Adrenal gland (tissue), 12 donors: ENCODE data around the gene INMT. TPM values are rescaled to one million over a fixed set of nuclear protein-coding genes. Genes with fewer than 3 reads are reported as not detected.

ENCODE experiments used
- DNase-seq, 7 donors: peaks; one replicate each; pipeline ENCODE4 v3.0.0-alpha.2; 2019 to 2020
- H3K27ac ChIP-seq, 5 donors: fragments of 200-600 bp; sonication (generic) in 4 of 5; 1 replicate in 3 of 5; 2 replicates in 2 of 5; pipeline versions ENCODE4 v1.5.1 to v1.8.0; 2016 to 2020; ENCODE audit warnings: mild to moderate bottlenecking in 1 of 5
- H3K27me3 ChIP-seq: fragments of 200-600 bp; 2 replicates; pipeline ENCODE4 v1.8.0; 2021
- H3K36me3 ChIP-seq, 2 donors: fragments of 200-600 bp; replicated peaks in 1 of 2; 1 replicate in 1 of 2; 2 replicates in 1 of 2; pipeline versions ENCODE4 v1.5.1 to v1.8.0; 2018 to 2022
- H3K4me1 ChIP-seq, 2 donors: fragments of 200-600 bp; replicated peaks in 1 of 2; 1 replicate in 1 of 2; 2 replicates in 1 of 2; pipeline versions ENCODE4 v1.5.1 to v1.8.0; 2018 to 2021
- H3K4me3 ChIP-seq, 4 donors: fragments of 200-600 bp; sonication (generic) in 3 of 4; one replicate each; pipeline ENCODE4 v1.5.1; 2016 to 2018
- H3K9me3 ChIP-seq, 3 donors: fragments of 200-600 bp; sonication (generic) in 1 of 3; replicated peaks in 1 of 3; 1 replicate in 2 of 3; 2 replicates in 1 of 3; pipeline versions ENCODE4 v1.5.1 to v1.8.0; 2016 to 2021
- POLR2A ChIP-seq, 2 donors: fragments of 450-650 bp; IDR thresholded peaks; one replicate each; pipeline ENCODE4 v1.6.1; 2017; ENCODE audit warnings: antibody characterized with exemption in 2 of 2, mild to moderate bottlenecking in 2 of 2, moderate library complexity in 1 of 2
- WGBS, 4 donors: extraction: QIAGEN DNeasy Blood & Tissue Kit in 2 of 4; methylation state at CpG; one replicate each; pipeline versions ENCODE4 v1.1.5 to v1.1.7; 2013 to 2017; 5-methylcytosine and 5-hydroxymethylcytosine counted together
- intact Hi-C, 2 donors: fragments of 100-400 bp; cut with DNase I; formaldehyde crosslinking; loops; one replicate each; pipeline versions ENCODE4 v1.14.1 to v1.15.0; 2022 to 2023
- polyA plus RNA-seq, 3 donors: library from polyadenylated mRNA; stranded (reverse); fragments of 200-250 nt in 2 of 3; fragments of 350-450 nt in 1 of 3; fragmentation: Illumina TruSeq in 1 of 3; extraction: RNeasy Lipid Tissue Mini Kit (QIAGEN cat#74804) in 1 of 3; gene quantifications; one replicate each; pipeline ENCODE4 v1.2.3, GENCODE V29; 2013 to 2014
- total RNA-seq, 9 donors: library from RNA; depleted of rRNA in 4 of 9; stranded (reverse); fragments of >200 nt in 4 of 9; fragments of 120-200 nt in 1 of 9; fragmentation: NEBNext Ultra II Directional in 1 of 9; extraction: Animal tissue kit (Norgen Biotek cat#: 25700) in 1 of 9; gene quantifications; one replicate each; pipeline versions ENCODE4 v1.1.0 to v1.2.4, GENCODE V29; 2013 to 2023
- TF ChIP-seq, protein P1 (sequence below), 6 experiments: fragments of 450-650 bp in 4 of 6; fragments of 200-600 bp in 2 of 6; sonication (generic) in 1 of 6; IDR thresholded peaks; 1 replicate in 5 of 6; 2 replicates in 1 of 6; pipeline versions ENCODE4 v1.5.1 to v1.8.0; 2016 to 2021; ENCODE audit warnings: antibody characterized with exemption in 6 of 6, mild to moderate bottlenecking in 2 of 6, moderate library complexity in 1 of 6
- donor health status: healthy with polysubstance abuse.
- donor health status: Bipolar disorder and iron deficiency.
- donor health status: DM: yes; HTN: yes; CAD: no.
- donor health status: DM: no; HTN: no; CAD: no.
- donor health status: DM: no; HTN: no; CAD: no.
- donor health status: DM: yes; HTN: yes; CAD: no.

INMT gene
- total and polyA plus RNA-seq, 12 donors, result 12.2 to 392 (median 157) TPM

GRCh38 chr7:30782690-30783089 is 30.8 kb downstream of the INMT start:
- no peaks in the 10 kb centered on the region for H3K9me3 ChIP-seq

GRCh38 chr7:30785786-30786185 is 33.9 kb downstream of the INMT start:
- WGBS, 4 donors, result 86 to 95% (median 91%) methylated on average over 5 to 9 of the region's 9 CpGs
- no peaks in the 10 kb centered on the region for H3K9me3 ChIP-seq
- intact Hi-C loops, result no loop called here
- no peaks in the 10 kb centered on the region for H3K27me3 ChIP-seq
- H3K4me1 ChIP-seq, result no peaks in the 10 kb centered on the region
- TF ChIP-seq, protein P1, sequence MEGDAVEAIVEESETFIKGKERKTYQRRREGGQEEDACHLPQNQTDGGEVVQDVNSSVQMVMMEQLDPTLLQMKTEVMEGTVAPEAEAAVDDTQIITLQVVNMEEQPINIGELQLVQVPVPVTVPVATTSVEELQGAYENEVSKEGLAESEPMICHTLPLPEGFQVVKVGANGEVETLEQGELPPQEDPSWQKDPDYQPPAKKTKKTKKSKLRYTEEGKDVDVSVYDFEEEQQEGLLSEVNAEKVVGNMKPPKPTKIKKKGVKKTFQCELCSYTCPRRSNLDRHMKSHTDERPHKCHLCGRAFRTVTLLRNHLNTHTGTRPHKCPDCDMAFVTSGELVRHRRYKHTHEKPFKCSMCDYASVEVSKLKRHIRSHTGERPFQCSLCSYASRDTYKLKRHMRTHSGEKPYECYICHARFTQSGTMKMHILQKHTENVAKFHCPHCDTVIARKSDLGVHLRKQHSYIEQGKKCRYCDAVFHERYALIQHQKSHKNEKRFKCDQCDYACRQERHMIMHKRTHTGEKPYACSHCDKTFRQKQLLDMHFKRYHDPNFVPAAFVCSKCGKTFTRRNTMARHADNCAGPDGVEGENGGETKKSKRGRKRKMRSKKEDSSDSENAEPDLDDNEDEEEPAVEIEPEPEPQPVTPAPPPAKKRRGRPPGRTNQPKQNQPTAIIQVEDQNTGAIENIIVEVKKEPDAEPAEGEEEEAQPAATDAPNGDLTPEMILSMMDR (IDR thresholded peaks at IDR 0.05), result no peak
- no peak overlapping the region for H3K27ac ChIP-seq
- peak in 1 of 7 donors; percentile 31 for DNase-seq
- H3K4me3 ChIP-seq, result no peak overlapping the region
- peaks cover 0 to 17% of the 10 kb centered on the region in 2 donors for H3K36me3 ChIP-seq

More at GRCh38 chr7:30782690-30783089, 30.8 kb downstream of the INMT start:
- peaks cover 0 to 22% of the 10 kb centered on the region in 2 donors for H3K36me3 ChIP-seq
- H3K27me3 ChIP-seq, result no peaks in the 10 kb centered on the region
- peaks cover 0 to 9% of the 10 kb centered on the region in 2 donors for H3K4me1 ChIP-seq
- no peak for DNase-seq
- no peak overlapping the region for H3K27ac ChIP-seq
- no peak overlapping the region for H3K4me3 ChIP-seq
- intact Hi-C loops, result no loop called here
- no peak for TF ChIP-seq POLR2A (IDR thresholded peaks at IDR 0.05)
- TF ChIP-seq, protein P1 (IDR thresholded peaks at IDR 0.05), result no peak

DNA sequence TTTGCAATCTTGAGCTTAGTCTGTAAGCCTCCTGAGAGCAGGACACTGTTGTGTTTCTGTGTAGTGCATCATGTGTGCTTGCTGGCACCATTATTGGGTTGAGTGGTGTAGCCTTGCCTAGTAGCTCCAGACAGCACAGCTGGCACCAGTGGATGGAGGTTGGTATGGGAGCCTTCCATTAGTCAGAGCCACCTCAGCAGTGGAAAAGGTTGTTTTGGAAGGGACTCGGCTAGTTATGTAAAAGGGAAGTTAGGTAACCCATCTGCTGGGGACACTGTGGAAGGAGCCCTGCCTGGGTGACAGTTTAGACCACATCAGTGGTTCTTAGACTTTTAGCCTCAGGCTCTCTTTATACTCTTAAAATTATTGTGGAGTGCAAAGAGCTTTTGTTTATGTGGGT is 35.6 kb downstream of the INMT start:
- 57 to 86% (median 69%) methylated on average over 1 of the region's 1 CpG for WGBS, 4 donors
- no peak overlapping the region for H3K4me3 ChIP-seq
- H3K27ac ChIP-seq, result no peak overlapping the region
- TF ChIP-seq, protein P1 (IDR thresholded peaks at IDR 0.05), result no peak
- no peak for TF ChIP-seq POLR2A (IDR thresholded peaks at IDR 0.05)
- H3K4me1 ChIP-seq, result no peaks in the 10 kb centered on the region
- intact Hi-C loops, result no loop called here
- no peaks in the 10 kb centered on the region for H3K27me3 ChIP-seq
- peaks cover 0 to 16% of the 10 kb centered on the region in 2 donors for H3K36me3 ChIP-seq
- DNase-seq, result no peak
- no peaks in the 10 kb centered on the region for H3K9me3 ChIP-seq

GRCh38 chr7:30788640-30789333 is 36.9 kb downstream of the INMT start:
- Histone ChIP-seq H3K4me3 (no peak overlapping the region), H3K9me3 (no peaks in the 10 kb centered on the region), H3K27me3 (no peaks in the 10 kb centered on the region), H3K27ac (peak overlapping the region in 1 of 5 donors; percentile 21), H3K36me3 (peaks cover 0 to 19% of the 10 kb centered on the region in 2 donors), H3K4me1 (no peaks in the 10 kb centered on the region)
- no peak for TF ChIP-seq POLR2A (IDR thresholded peaks at IDR 0.05)
- TF ChIP-seq, protein P1 (IDR thresholded peaks at IDR 0.05), result no peak
- DNase-seq, result no peak
- WGBS, 4 donors, result 65 to 96% (median 80%) methylated on average over 11 of the region's 11 CpGs
- intact Hi-C loops, result no loop called here
